Activated T-helper 1 cell treated with anti-CD3 and anti-CD28 coated beads, Interleukin-12 subunit alpha, Interleukin-12 subunit beta, Interleukin-2, Interleukin-4 antibody, amounts not matched to agents 30 ng/mL and 10 ng/mL and 1 ng/mL, durations not matched to agents 14 hours and 24 hours and 36 hours (primary cell): ENCODE measurements around the gene COL9A3. TPM values are rescaled to one million over a fixed set of nuclear protein-coding genes. Genes with fewer than 3 reads are reported as not detected.

Source experiments
- DNase-seq: peaks from one replicate; pipeline ENCODE4 v3.0.0; 2021; ENCODE audit warnings: low spot score
- H3K27ac Mint-ChIP-seq: one replicate; pipeline ENCODE4 v1.8.0; 2021; ENCODE audit warnings: mild to moderate bottlenecking, mixed read lengths
- H3K27me3 Mint-ChIP-seq: one replicate; pipeline ENCODE4 v1.8.0; 2022; ENCODE audit warnings: mild to moderate bottlenecking, moderate library complexity, mixed read lengths; ENCODE audit not compliant: insufficient read depth
- H3K36me3 Mint-ChIP-seq: one replicate; pipeline ENCODE4 v1.8.0; 2021; ENCODE audit warnings: low read depth, mixed read lengths
- H3K4me1 Mint-ChIP-seq: one replicate; pipeline ENCODE4 v1.8.0; 2021; ENCODE audit warnings: low read depth, mixed read lengths
- H3K4me3 Mint-ChIP-seq: one replicate; pipeline ENCODE4 v1.8.0; 2021; ENCODE audit warnings: mild to moderate bottlenecking, moderate library complexity, mixed read lengths
- H3K9me3 Mint-ChIP-seq: one replicate; pipeline ENCODE4 v1.8.0; 2021; ENCODE audit warnings: mixed read lengths
- intact Hi-C: fragments of 100-400 bp; cut with micrococcal nuclease; formaldehyde crosslinking; loops from one replicate; pipeline ENCODE4 v1.15.1; 2024
- total RNA-seq: library from RNA; stranded (reverse); gene quantifications from 2 replicates; pipeline ENCODE4 v1.2.3, GENCODE V29; 2022

The COL9A3 gene
- total RNA-seq, 1 donor from 2014 or later = not detected

DNA sequence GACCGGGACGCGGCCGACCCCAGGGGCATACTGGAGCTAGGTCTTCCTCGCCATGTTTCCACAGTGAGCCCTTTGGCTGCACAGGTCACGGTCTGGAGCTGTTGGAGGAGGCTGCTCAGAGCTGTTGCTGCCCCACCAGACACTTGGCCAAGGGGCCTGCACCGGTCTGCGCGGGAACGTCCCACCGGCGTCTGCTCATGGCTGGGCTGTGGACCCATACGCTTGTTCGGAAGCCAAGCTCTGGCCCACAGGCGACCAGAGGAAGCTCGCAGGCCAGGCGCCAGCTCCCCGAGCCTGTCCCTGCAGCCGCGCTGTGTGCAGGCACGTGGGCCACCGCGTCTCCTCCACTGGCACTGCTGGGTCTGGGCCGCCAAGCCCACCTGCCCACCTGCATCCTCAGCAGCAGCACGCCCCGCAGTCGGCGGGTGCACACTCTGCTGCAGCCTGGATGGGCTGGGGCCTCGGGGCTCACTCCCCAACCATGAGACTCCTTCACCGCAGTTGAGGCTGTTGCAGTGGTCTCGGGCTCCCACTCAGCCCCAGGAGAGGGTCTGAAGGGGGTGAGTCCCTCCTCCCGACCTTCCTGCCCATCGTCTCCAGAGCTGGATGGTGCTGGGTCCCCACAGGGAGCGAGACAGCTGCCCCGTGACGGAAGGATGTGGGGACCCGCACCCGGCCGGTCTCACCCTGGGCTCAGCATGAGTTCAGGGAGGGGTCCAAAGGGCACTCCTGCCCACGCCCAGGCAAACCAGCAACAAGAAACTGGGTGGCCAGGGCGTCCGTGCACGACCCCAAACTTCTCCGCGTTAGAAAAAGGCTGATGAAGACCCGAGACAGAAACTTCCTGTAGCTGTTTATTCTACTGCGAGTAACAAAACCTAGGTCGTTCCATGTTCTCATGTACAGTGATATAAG is 60.3 kb downstream of the COL9A3 start:
- no peaks in the 10 kb centered on the region for H3K9me3 Mint-ChIP-seq
- H3K27me3 Mint-ChIP-seq = peaks cover 3% of the 10 kb centered on the region
- H3K4me1 Mint-ChIP-seq = peaks cover 9% of the 10 kb centered on the region
- intact Hi-C loops = no loop called here
- no peak overlapping the region for H3K27ac Mint-ChIP-seq
- no peak for DNase-seq
- no peak overlapping the region for H3K4me3 Mint-ChIP-seq
- peaks cover 7% of the 10 kb centered on the region for H3K36me3 Mint-ChIP-seq

DNA sequence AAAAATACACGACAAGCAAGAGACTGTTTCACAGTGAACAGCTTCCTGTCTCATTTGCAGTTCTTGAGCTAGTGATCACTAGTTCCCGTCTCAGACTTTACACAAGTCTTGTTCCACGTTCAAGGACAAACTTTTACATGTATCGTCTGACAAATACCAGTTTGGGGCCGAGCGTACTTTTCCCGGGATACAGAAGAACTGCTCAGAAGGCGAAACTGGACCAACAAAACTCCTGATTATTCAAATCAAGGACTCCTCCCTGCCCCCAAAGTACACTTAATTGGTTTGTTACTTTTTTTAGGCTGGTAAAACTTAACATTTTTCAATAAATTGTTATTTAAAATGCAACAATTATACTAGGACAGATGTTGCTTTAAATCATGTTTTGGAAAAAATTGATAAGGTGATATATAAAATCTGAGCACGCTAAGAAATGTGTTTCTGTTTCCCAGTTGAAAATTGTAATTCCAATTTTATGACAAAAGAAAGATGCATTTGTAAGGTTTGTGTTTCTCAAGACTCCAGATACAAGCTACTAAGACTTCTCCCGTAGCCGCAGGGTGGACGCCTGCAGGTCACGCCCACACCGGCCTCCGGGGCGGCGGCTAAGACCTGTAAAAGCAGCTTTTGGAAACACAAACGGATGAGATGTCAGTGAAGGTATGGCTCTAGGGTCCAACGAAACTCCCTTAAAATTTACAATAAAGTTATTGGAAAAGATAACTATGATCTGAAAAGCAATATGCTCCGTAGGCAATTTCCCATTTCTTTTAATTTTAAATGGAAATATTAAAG is 61.6 kb downstream of the COL9A3 start:
- intact Hi-C loops = no loop called here
- DNase-seq = no peak
- Mint-ChIP-seq H3K36me3 (peaks cover 7% of the 10 kb centered on the region), H3K27ac (no peak overlapping the region), H3K4me3 (no peak overlapping the region), H3K27me3 (no peaks in the 10 kb centered on the region), H3K4me1 (peaks cover 9% of the 10 kb centered on the region), H3K9me3 (no peaks in the 10 kb centered on the region)

DNA sequence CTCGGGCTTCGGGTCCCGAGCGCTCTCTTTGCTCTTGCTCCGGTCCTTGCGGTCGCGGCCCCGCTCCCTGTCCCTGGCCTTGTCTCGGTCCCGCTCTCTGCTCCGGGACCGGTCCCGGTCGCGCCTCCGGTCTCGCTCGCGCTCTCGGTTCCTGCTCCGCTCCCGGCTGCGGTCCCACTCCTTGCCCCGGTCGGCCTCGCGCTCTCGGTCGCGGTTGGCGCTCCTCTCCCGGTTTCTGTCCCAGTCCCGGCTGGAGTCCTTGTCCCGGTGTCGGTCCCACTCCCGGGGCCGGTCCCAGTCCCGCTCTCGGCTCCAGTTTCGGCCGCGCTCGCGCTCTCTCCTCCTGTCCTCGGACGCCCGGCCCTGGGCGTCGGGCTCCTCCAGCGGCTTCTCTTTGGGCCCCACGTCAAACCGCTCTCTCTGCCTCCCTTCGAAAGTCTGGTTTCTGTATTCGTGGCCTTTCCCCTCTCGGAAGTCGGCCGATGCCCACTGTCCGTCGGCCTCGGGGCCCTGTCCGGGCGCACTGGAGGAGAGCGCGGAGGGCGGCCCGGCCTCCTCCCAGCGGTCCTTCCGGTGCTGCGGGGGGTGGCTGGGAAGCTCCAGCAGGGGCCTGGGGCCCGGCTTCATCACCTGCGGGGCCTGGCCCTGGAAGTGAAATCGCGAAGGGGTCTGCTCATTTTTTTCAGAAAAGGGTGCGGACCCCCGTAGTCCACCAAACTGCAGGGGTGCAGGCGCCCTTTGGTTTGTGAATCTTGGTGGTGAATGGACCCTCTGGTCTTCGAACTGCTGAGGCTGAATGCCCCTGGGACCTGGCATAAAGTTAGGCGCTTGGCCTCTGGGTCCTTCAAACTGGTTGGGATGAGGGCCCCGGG is 62.7 kb downstream of the COL9A3 start:
- Mint-ChIP-seq H3K4me1 (peaks cover 2% of the 10 kb centered on the region), H3K36me3 (peaks cover 7% of the 10 kb centered on the region), H3K27me3 (no peaks in the 10 kb centered on the region), H3K9me3 (no peaks in the 10 kb centered on the region), H3K27ac (no peak overlapping the region), H3K4me3 (no peak overlapping the region)
- no peak for DNase-seq
- intact Hi-C loops = no loop called here

DNA sequence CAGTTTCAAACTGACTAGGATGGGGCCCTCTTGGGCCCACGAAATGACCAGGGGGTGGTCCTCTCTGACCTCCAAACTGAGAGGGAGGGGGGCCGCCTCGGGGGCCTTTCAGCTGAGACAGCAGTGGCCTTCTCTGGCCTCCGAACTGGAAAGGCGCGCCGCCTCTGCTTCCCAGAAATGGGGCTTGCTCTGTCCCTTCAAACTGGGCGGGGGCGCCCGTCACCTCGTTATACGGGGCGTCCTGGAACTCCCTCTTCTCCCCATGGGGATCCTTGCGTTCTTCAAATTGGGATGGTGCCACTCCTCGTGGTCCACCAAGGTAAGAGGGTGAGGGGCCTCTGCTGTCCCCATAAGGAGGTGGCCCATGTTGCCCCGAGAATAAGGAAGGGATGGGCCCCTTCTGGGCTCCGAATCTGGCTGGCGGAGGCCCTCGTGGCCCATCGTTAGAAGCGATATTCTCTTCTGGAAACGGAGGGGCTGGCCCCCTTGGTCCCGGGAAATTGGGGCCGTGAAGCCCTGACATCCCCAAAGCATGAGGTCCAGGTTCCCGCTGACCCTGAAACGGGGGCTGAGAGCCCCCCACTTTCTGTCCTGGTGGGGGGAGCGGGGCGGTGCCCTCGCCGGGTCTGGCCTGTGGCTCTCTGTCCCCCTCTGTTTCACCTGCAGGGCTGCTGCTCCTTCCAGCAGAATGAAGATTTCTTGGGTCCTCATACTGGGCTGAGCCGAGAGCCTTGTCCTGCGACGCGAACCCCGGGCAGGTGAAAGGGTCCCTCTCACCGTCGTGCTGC is 63.5 kb downstream of the COL9A3 start:
- intact Hi-C loops = no loop called here
- no peak for DNase-seq
- Mint-ChIP-seq H3K27ac (no peak overlapping the region), H3K4me3 (no peak overlapping the region), H3K36me3 (peaks cover 7% of the 10 kb centered on the region), H3K9me3 (no peaks in the 10 kb centered on the region), H3K27me3 (no peaks in the 10 kb centered on the region), H3K4me1 (no peaks in the 10 kb centered on the region)

DNA sequence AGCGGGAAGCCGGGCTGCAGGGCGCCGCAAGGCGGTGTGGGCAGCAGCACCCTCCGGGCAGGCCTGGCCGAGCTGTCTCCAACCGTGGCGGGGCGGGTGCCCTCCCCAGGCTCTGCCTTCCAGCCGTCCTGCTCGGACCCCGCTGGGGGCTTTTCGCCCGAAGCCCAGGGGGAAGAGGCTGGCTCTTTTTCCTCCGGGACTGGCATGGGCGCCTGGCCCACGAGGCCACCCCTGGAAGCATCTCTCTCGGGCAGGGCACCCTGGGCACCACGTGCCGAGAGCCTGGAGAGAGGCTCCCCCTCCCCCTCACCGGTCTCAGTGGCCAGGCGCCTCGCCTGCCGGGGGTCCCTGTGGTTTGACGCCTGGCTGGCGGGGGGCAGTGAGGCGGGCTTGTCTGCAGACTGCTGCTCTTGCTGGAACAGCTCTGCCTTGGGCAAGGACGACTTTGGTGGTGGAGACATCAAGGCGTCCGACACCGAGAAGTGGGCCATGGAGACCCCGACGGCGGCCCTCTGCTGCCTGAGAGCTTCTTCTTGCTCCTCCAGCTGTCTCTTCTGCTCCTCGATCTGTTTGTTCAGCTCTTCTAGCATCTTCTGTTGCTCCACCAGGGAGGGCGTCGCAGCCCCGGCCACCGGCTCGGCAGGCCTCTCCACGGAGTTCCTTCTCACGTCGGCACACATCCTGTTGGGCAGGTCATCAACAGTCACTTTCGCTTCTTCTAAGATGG is 64.2 kb downstream of the COL9A3 start:
- Mint-ChIP-seq H3K27ac (no peak overlapping the region), H3K36me3 (peaks cover 7% of the 10 kb centered on the region), H3K4me1 (no peaks in the 10 kb centered on the region), H3K27me3 (no peaks in the 10 kb centered on the region), H3K9me3 (no peaks in the 10 kb centered on the region), H3K4me3 (no peak overlapping the region)
- no peak for DNase-seq
- intact Hi-C loops = no loop called here

DNA sequence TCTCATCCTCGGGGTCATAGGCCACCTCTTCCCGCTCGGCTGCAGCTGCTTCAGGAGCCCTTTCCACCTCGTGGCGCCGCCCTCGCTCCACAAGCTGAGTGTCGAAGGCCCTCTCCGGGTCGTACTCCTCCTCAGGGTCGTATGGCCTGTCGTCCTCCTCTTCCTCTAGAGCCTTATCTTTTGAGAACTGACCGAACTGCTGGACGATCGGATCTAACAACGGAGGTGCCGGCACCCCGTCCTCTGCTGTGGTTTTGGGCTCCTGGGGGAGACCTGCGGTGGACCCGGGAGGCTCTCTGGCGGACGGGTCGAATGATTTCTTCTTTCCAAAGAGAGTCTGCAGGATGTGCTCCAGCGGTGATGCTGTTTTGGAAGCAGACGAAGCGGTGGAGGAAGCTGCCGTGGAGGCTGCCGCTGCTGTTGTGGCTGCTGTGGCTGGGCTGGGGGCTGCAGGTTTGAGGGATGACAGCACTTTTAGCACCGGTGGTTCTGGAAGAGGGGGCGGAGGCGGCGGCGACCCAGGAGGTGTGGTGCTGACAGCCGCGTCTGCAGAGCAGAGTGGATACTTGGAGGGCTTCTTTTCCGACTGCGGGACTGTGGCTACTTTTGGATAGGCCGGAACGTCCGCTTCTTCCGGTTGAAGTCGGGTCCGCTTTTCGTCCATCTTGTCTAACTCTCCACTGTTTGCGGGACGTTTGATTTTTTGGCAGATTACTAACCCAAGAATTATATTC is 65.0 kb downstream of the COL9A3 start:
- H3K4me1 Mint-ChIP-seq = no peaks in the 10 kb centered on the region
- intact Hi-C loops = no loop called here
- H3K27me3 Mint-ChIP-seq = no peaks in the 10 kb centered on the region
- H3K36me3 Mint-ChIP-seq = peaks cover 11% of the 10 kb centered on the region
- no peak for DNase-seq
- no peak overlapping the region for H3K4me3 Mint-ChIP-seq
- H3K27ac Mint-ChIP-seq = no peak overlapping the region
- no peaks in the 10 kb centered on the region for H3K9me3 Mint-ChIP-seq

DNA sequence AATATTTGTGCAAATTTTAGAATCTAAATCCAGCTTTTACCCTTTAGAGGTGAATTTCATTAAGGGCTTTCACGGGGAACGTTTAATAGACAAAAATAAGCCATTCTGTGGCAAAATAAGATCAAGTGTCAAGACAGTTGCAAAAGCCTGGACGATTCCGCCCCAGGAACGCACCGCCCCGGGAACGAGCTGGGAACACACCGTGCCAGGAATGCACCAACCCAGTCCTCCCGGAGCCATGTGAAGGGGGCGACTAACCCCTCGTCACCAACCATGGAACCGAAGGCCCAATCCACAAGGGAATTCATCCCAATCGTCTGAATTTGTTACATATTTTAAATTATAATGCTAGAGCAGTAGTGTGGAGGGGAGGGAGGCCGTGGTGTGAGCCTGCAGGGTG is 65.6 kb downstream of the COL9A3 start:
- intact Hi-C loops = no loop called here
- no peak overlapping the region for H3K27ac Mint-ChIP-seq
- H3K9me3 Mint-ChIP-seq = no peaks in the 10 kb centered on the region

DNA sequence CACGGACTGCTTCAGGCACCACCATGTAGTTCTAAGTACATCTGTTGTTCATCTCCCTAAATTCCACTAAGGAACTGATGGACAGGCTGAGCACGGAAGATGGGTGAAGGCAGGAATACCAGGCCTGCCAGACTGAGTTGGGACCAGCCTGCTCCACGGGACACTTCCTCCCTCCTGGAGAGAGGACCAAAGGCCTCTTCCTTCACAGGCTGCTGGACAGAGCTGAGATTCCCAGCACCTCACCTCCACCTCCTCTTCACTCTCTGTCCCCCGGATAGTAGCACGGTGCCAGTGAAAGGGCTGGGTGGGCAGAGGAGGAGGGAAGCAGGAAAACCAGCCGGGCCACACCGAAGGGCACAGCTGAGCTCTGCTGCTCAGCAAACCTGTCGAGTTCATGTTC is 67.7 kb downstream of the COL9A3 start:
- H3K4me1 Mint-ChIP-seq = no peaks in the 10 kb centered on the region
- no peak overlapping the region for H3K27ac Mint-ChIP-seq
- no peaks in the 10 kb centered on the region for H3K27me3 Mint-ChIP-seq
- intact Hi-C loops = no loop called here
- H3K9me3 Mint-ChIP-seq = no peaks in the 10 kb centered on the region
- H3K36me3 Mint-ChIP-seq = peaks cover 17% of the 10 kb centered on the region
- H3K4me3 Mint-ChIP-seq = no peak overlapping the region
- no peak for DNase-seq

More for the DNA sequence above, 65.6 kb downstream of the COL9A3 start:
- Mint-ChIP-seq H3K4me1 (no peaks in the 10 kb centered on the region), H3K27me3 (no peaks in the 10 kb centered on the region), H3K4me3 (no peak overlapping the region), H3K36me3 (peaks cover 12% of the 10 kb centered on the region)
- DNase-seq = no peak

DNA sequence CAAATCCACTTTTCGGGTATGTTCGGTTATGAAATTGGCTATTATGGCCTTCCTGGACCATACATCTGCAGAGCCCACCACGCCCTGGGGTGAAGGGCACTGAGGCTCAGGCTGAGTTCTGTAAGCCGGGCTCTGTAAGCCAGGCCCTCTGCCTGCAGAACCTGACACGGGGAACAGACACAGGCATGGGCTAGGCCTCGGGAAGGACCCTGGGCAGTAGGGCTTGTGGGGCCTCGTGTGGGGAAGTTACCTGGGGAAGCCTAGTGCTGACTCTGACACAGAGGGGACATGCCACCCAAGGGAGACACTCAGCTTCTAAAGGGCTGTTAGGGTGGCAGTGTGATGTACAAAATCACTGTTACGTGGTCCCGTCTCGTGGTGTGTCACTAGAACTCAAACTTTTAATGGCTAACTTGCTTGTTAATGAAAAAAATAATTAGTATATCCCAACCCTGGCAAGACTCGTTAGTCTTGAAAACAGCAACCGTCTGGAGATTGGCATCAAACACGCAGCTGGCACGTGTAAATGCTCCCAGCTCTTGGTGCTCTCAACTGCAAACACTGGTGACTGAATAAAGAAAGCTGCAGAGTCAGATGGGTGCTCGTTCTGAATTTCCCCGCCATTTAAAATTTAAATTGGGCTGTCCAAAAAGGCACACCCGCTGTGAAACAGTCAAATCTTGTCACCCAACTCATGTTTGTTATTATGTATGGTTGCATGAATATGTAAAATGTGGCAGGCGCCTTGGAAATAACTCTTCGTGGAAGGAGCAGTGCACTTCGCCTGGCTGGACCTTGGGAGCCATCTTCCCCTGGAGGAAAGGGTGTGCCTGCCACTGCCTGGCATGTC is 68.4 kb downstream of the COL9A3 start:
- intact Hi-C loops = no loop called here
- Mint-ChIP-seq H3K27me3 (no peaks in the 10 kb centered on the region), H3K36me3 (peaks cover 23% of the 10 kb centered on the region), H3K4me1 (no peaks in the 10 kb centered on the region), H3K9me3 (no peaks in the 10 kb centered on the region), H3K4me3 (no peak overlapping the region), H3K27ac (no peak overlapping the region)
- no peak for DNase-seq

DNA sequence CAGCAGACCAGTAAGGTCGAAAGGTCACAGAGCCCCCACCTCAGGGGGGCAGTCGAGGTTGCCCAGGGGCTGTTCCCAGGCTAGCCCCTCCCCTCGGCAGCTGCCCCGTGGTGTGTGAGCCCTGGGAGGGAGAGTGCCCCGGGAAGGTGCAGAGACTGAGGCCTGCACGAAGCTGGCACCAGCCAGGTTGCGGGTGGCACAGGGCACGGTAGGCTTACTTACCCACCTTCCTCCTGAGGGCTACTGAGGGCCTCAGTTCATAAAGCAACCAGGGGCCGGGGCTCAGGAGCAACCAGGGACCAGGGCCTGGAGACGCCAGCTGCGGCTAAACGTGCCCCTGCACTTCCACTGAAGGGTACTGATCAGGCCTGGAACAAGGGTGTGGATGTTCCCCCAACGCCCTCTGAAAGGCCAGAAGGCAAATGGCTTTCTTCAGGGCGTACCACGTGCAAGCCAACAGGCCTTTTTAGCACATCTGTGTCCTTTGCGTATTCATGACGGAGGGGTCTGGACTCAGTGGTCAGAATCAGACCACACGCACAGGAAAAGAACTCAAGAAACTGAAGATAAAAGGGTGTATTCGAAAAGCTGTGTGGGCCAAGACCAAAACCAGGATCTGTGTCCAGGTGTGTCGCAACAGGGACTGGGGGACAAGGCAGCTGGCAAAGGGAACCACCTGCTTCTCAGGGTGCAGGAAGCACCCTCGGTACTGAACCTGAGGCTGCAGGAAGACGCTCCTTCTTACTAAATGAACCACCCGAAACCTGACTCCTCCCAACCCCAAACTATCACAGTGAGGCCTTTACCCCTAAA is 69.3 kb downstream of the COL9A3 start:
- Mint-ChIP-seq H3K9me3 (no peaks in the 10 kb centered on the region), H3K36me3 (peaks cover 29% of the 10 kb centered on the region), H3K4me3 (no peak overlapping the region), H3K27ac (no peak overlapping the region), H3K27me3 (no peaks in the 10 kb centered on the region), H3K4me1 (peaks cover 5% of the 10 kb centered on the region)
- DNase-seq = no peak
- intact Hi-C loops = no loop called here
